K562 (cell line): ENCODE results near the gene DNAJB14. TPM values are rescaled to one million over a fixed set of nuclear protein-coding genes. Genes with fewer than 3 reads are reported as not detected.

Experiments used
- BHLHE40 ChIP-seq: IDR thresholded peaks from 2 replicates; pipeline ENCODE4 v1.6.1; 2011; ENCODE audit warnings: low read length, improper control_type of control experiment
- CC2D1A ChIP-seq: fragments of 450-650 bp; IDR thresholded peaks from 2 replicates; pipeline ENCODE4 v1.6.1; 2017; ENCODE audit warnings: mild to moderate bottlenecking
- CREBBP ChIP-seq: IDR thresholded peaks from one replicate; pipeline ENCODE4 v1.6.1; 2012; ENCODE audit warnings: low read depth, mild to moderate bottlenecking, control low read depth, inconsistent platforms, low read length
- DPF2 ChIP-seq: fragments of 450-650 bp; IDR thresholded peaks from 2 replicates; pipeline ENCODE4 v1.6.1; 2016
- ELF2 ChIP-seq: fragments of 250-450 bp; sonication (Bioruptor Pico); IDR thresholded peaks from 2 replicates; pipeline ENCODE4 v1.5.0; 2021; ENCODE audit warnings: mild to moderate bottlenecking
- FUS ChIP-seq: fragments of 200-400 bp; formaldehyde crosslinking; optimal IDR thresholded peaks from 2 replicates; pipeline ENCODE3; 2017; ENCODE audit warnings: low read depth, low read length
- HOXB6 ChIP-seq: fragments of 250-450 bp; sonication (Bioruptor Pico); IDR thresholded peaks from 2 replicates; pipeline ENCODE4 v1.5.1; 2022; ENCODE audit warnings: mild to moderate bottlenecking, borderline replicate concordance
- MAX ChIP-seq: sonication (generic); formaldehyde crosslinking; IDR thresholded peaks from 2 replicates; pipeline ENCODE4 v1.9.0; 2022; ENCODE audit warnings: mild to moderate bottlenecking, missing genetic modification reagents
- MED1 ChIP-seq: sonication (generic); formaldehyde crosslinking; IDR thresholded peaks from 2 replicates; pipeline ENCODE4 v1.8.1; 2023; ENCODE audit warnings: missing genetic modification reagents, borderline replicate concordance
- NFXL1 ChIP-seq: fragments of 450-650 bp; formaldehyde crosslinking; IDR thresholded peaks from 2 replicates; pipeline ENCODE4 v1.4.0; 2021; ENCODE audit warnings: mild to moderate bottlenecking
- NR1H2 ChIP-seq: sonication (generic); formaldehyde crosslinking; IDR thresholded peaks from 2 replicates; pipeline ENCODE4 v1.4.0; 2020; ENCODE audit warnings: mild to moderate bottlenecking, missing genetic modification reagents
- RBM22 ChIP-seq: fragments of 200-400 bp; formaldehyde crosslinking; IDR thresholded peaks from 2 replicates; pipeline ENCODE4 v1.6.1; 2018; ENCODE audit warnings: low read length, low read depth; ENCODE audit not compliant: poor library complexity, severe bottlenecking
- RBM39 ChIP-seq: fragments of 200-400 bp; formaldehyde crosslinking; optimal IDR thresholded peaks from 2 replicates; pipeline ENCODE3; 2018; ENCODE audit warnings: low read depth, low read length
- SMAD4 ChIP-seq: fragments of 250-450 bp; sonication (Bioruptor Pico); conservative IDR thresholded peaks from 2 replicates; pipeline ENCODE4 v1.8.0; 2021; ENCODE audit warnings: inconsistent platforms, mild to moderate bottlenecking, moderate library complexity
- SMARCA5 ChIP-seq: fragments of 450-650 bp; IDR thresholded peaks from 2 replicates; pipeline ENCODE4 v1.6.1; 2016
- STAT5A ChIP-seq: IDR thresholded peaks from 2 replicates; pipeline ENCODE4 v1.6.1; 2012; ENCODE audit warnings: low read length, inconsistent platforms, borderline replicate concordance
- TFAM ChIP-seq: fragments of 250-450 bp; sonication (Bioruptor Pico); conservative IDR thresholded peaks from 2 replicates; pipeline ENCODE4 v1.5.0; 2021; ENCODE audit warnings: mild to moderate bottlenecking, moderate library complexity
- ZBTB11 ChIP-seq, 3 experiments: fragments of 200-800 bp in 1 of 3; fragments of 250-450 bp in 1 of 3; fragments of 450-650 bp in 1 of 3; sonication (Bioruptor Pico) in 1 of 3; sonication (Bioruptor generic) in 1 of 3; formaldehyde crosslinking in 1 of 3; IDR thresholded peaks; 2 replicates each; pipeline versions ENCODE4 v1.6.1 to v1.8.0; 2016 to 2022; ENCODE audit warnings: mild to moderate bottlenecking in 2 of 3, missing genetic modification characterization in 2 of 3, missing compliant biosample characterization in 1 of 3, moderate library complexity in 1 of 3
- ZNF133 ChIP-seq: fragments of 250-450 bp; sonication (Bioruptor Pico); IDR thresholded peaks from 2 replicates; pipeline ENCODE4 v1.4.0; 2020; ENCODE audit warnings: mild to moderate bottlenecking
- ZNF764 ChIP-seq: fragments of 250-450 bp; sonication (Bioruptor Pico); IDR thresholded peaks from 2 replicates; pipeline ENCODE4 v1.4.0; 2020; ENCODE audit warnings: low read depth, mild to moderate bottlenecking, moderate library complexity
- ZNF780A ChIP-seq: fragments of 250-450 bp; sonication (Bioruptor Pico); IDR thresholded peaks from 2 replicates; pipeline ENCODE4 v1.5.0; 2021; ENCODE audit warnings: mild to moderate bottlenecking
- polyA plus RNA-seq, 8 experiments: library from polyadenylated mRNA; depleted of rRNA in 4 of 8; stranded (reverse) in 5 of 8; unstranded in 3 of 8; fragments of >200 nt; fragmentation: Nextera tagmentation in 2 of 8; fragmentation: Illumina TruSeq in 1 of 8; extraction: Ambion mirVana in 2 of 8; extraction: Trizol in 1 of 8; gene quantifications; 2 replicates each; pipeline versions ENCODE4 v1.2.1 to v1.2.3, GENCODE V29; 2011 to 2014; ENCODE audit warnings: inconsistent platforms in 1 of 8, missing spikeins in 1 of 8
- total RNA-seq, 7 experiments: library from RNA; depleted of rRNA in 6 of 7; stranded (reverse); fragments of >200 nt in 6 of 7; fragmentation: Illumina TruSeq in 2 of 7; extraction: Trizol in 2 of 7; gene quantifications; 2 replicates each; pipeline versions ENCODE4 v1.2.1 to v1.2.3, GENCODE V29; 2011 to 2021; ENCODE audit warnings: low replicate concordance in 1 of 7
- TF ChIP-seq, protein P1 (sequence below): fragments of 250-450 bp; sonication (Bioruptor Pico); IDR thresholded peaks from 2 replicates; pipeline ENCODE4 v1.5.0; 2022; ENCODE audit warnings: mild to moderate bottlenecking

DNAJB14 gene
- total and polyA plus RNA-seq, 9 of the 15 experiments (the other 6 are each of a cell fraction or from before 2014, with no cell fraction given) = 5.5 to 28.0 (median 12.7) TPM

GRCh38 chr4:99946356-99947189, at the start of gene DNAJB14 (continued):
- peak; percentile 56; the same call in 1 of the 2 replicates for TF ChIP-seq BHLHE40
- peak; percentile 15; the same call in 1 of the 2 replicates for TF ChIP-seq STAT5A
- no peak for TF ChIP-seq TFAM (CRISPR knock-in tag)
- TF ChIP-seq RBM22 = peak; percentile 98
- peak; percentile 18; the same call in 1 of the 2 replicates for TF ChIP-seq MAX (CRISPR knock-in tag)
- TF ChIP-seq, protein P1, sequence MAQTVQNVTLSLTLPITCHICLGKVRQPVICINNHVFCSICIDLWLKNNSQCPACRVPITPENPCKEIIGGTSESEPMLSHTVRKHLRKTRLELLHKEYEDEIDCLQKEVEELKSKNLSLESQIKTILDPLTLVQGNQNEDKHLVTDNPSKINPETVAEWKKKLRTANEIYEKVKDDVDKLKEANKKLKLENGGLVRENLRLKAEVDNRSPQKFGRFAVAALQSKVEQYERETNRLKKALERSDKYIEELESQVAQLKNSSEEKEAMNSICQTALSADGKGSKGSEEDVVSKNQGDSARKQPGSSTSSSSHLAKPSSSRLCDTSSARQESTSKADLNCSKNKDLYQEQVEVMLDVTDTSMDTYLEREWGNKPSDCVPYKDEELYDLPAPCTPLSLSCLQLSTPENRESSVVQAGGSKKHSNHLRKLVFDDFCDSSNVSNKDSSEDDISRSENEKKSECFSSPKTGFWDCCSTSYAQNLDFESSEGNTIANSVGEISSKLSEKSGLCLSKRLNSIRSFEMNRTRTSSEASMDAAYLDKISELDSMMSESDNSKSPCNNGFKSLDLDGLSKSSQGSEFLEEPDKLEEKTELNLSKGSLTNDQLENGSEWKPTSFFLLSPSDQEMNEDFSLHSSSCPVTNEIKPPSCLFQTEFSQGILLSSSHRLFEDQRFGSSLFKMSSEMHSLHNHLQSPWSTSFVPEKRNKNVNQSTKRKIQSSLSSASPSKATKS (CRISPR knock-in tag) = no peak
- no peak for TF ChIP-seq CREBBP
- TF ChIP-seq RBM39 = no peak
- TF ChIP-seq MED1 (CRISPR knock-in tag) = no peak
- TF ChIP-seq SMAD4 (CRISPR knock-in tag) = peak; percentile 72
- TF ChIP-seq FUS = peak; percentile 95
- peak in 2 of 3 experiments; percentile 78 to 94; a peak in 4 of 6 replicates for TF ChIP-seq ZBTB11 (CRISPR knock-in tag; IDR thresholded peaks at IDR 0.05)
- no peak for TF ChIP-seq NR1H2 (CRISPR knock-in tag)
- TF ChIP-seq ZNF764 (CRISPR knock-in tag) = peak; percentile 67; the same call in 1 of the 2 replicates
- no peak for TF ChIP-seq SMARCA5
- TF ChIP-seq NFXL1 (CRISPR knock-in tag) = no peak; the same call in 1 of the 2 replicates
- peak; percentile 65; the same call in 1 of the 2 replicates for TF ChIP-seq ZNF780A (CRISPR knock-in tag)
- no peak for TF ChIP-seq CC2D1A
- no peak for TF ChIP-seq DPF2
- peak; percentile 73; the same call in 1 of the 2 replicates for TF ChIP-seq ELF2 (CRISPR knock-in tag)
- TF ChIP-seq HOXB6 (CRISPR knock-in tag) = no peak; the same call in 1 of the 2 replicates
- no peak for TF ChIP-seq ZNF133 (CRISPR knock-in tag)
